ENCODE results near the gene ZBTB17.
"Not testable (repeated sequence)": the region's sequence is repeated elsewhere in the genome, so short reads cannot be mapped to it uniquely, and the experiment has no call there.

The ZBTB17 gene

GRCh38 chr1:16011936-16012589, 36.2 kb upstream of the ZBTB17 start:
- no peak for DNase-seq (ENCODE audit: low read depth in 2 of 2, low spot score in 1 of 2)

- DNase-seq (ENCODE audit: low read depth in 2 of 2, low spot score in 1 of 2), result no peak
Observed at GRCh38 chr1:16010837-16011236, 34.9 kb upstream of the ZBTB17 start.

DNA sequence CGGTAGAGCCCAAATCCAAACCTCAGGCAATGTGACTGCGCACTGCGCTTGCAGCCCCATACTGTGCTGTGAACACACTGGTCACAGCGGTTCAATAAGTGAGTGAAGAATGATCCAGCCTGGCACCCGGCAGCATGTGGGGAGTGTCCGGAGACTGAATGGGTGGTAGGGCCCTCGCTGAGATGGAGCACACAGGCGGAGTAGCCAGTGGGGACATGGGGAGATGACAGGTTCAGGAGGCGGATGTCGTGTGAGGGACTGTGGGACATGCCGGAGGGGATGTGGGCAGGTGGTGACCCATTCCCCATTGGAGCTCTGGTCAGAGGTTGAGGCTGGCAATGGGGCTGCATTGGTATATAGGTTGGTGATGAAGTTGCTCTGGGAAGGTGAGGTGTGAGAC, 33.8 kb upstream of the ZBTB17 start:
- DNase-seq (ENCODE audit: low read depth in 2 of 2, low spot score in 1 of 2), result no peak

DNA sequence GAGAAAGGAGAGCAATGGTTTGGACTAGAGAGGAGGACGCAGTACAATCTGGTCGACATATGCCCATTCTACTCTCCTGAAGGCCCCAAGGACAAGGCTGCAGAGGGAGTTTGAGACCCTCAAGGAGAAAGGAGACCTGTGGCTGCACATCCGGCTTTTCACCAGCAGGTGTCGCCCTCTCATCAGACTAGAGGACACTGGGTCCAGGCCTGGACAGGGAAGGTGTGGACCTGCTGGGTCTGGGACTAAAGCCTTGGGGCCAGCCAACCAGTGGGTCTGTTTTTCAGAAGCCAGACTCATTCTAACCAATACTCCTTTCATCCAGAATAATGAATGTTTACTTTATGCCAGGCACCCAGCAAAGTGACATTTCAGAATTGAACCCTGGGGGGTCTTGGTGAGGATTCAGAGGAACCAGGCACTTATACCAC, 33.1 kb upstream of the ZBTB17 start:
- DNase-seq (ENCODE audit: low read depth in 2 of 2, low spot score in 1 of 2), result peak; percentile 44 to 55

GRCh38 chr1:16007671-16008341, 31.9 kb upstream of the ZBTB17 start:
- DNase-seq (ENCODE audit: low read depth in 2 of 2, low spot score in 1 of 2), result no peak

DNA sequence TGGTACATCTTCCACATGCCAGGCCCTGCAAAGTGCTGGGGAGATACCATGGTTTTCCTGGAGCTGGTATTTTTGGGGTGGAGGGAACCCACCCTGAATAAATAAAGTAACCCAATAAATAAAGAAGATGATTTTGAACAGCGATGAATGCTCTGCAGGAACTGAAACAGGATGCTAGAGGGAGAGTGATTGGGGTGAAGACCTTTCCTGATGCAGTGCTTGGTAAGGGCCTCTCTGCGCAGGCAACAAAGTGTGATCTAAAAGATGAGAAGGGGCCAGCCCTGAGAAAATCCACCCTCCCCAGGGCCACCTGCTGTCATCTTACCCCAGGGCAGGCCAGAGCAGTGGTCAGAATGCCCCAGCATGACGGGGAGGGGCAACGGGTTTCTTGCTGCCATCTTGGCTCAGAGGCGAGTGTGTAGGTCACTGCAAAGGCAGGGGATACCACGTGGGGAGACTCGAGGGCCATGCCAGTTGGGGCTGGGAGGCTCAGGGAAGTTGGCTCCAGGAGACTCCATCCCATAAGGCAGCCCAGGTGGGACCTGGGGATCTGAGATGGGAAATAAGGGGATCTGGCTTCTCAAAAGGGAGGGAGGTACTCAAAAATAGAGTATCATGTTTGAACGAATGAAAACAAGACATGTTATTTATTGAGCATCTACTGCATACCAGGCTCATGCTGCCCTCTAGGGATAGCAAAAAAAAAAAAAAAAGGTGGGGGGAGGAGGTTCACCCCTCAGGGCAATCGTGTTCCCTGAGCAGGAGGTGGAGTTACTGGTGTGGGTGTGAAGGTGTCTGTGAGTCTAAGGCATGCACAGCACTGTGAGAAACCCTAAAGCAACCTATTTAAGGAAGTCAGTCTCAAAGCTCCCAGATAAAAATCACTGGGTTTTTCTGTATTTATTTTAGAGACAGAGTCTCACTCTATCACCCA, 30.9 kb upstream of the ZBTB17 start:
- no peak for DNase-seq (ENCODE audit: low read depth in 2 of 2, low spot score in 1 of 2)

DNA sequence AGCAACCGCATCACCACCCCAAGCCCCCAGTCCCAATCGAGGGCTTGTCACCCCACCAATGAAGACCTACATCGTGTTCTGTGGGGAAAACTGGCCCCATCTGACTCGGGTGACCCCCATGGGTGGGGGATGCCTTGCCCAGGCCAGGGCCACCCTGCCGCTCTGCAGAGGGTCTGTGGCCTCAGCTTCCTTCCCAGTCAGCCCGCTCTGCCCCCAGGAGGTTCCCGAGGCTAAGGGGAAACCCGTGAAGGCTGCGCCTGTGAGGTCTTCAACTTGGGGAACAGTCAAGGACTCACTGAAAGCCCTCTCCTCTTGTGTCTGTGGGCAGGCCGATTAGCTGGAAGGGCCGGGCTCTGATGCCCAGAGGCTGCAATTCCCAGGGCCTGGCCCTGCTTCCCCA, 30.1 kb upstream of the ZBTB17 start:
- no peak for DNase-seq (ENCODE audit: low read depth in 2 of 2, low spot score in 1 of 2)

GRCh38 chr1:16005597-16005996, 29.7 kb upstream of the ZBTB17 start:
- no peak for DNase-seq (ENCODE audit: low read depth in 2 of 2, low spot score in 1 of 2)

GRCh38 chr1:16001274-16001673, 25.4 kb upstream of the ZBTB17 start:
- DNase-seq (ENCODE audit: low read depth in 2 of 2, low spot score in 1 of 2), result not testable (repeated sequence)

DNA sequence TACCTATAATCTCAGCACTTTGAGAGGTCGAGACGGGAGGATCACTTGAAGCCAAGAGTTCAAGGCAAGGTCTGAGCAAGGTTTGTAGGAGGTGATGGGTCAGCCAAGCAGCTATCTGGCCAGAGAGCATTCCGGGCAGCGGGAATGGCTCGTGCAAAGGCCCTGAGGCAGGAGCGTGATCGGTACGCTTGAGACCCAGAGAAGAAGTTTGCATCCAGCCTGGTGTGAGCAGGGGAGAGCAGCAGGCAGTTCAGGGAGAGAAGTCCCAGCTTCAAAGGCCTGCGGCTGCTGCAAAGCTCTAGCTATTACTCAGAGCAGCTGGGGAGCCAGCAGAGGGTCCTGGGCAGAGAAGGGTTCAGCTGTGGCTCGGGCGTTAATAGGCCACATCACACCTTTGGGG, 23.0 kb upstream of the ZBTB17 start:
- DNase-seq (ENCODE audit: low read depth in 2 of 2, low spot score in 1 of 2), result no peak

DNA sequence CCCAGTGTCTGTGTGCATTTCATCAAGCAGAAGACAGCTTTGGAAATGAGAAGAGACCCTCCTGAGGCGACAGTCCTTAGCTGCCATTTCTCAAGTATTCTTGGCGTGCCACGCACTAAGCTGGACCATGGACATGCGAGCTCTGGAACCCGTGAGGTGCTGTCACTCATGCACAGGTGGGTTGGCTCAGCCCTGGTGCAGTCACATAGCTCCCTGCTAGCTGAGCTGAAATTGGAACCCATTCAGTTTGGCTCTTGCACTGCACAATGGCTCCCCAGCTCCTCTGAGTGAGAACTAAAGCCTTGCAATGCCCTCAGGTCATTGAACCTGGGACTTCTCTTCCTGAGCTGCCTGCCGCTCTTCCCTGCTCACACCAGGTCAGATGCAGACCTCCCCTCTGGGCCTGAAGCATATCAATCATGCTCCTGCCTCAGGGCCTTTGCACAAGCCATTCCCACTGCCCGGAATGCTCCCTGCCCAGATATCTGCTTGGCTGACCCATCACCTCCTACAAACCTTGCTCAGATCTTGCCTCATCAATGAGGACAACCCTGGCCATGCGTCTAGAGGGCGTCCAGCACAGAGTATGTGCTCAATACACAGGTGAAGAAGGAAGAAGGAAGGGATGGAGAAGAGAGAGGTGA, 21.9 kb upstream of the ZBTB17 start:
- no peak for DNase-seq (ENCODE audit: low read depth in 2 of 2, low spot score in 1 of 2)

DNA sequence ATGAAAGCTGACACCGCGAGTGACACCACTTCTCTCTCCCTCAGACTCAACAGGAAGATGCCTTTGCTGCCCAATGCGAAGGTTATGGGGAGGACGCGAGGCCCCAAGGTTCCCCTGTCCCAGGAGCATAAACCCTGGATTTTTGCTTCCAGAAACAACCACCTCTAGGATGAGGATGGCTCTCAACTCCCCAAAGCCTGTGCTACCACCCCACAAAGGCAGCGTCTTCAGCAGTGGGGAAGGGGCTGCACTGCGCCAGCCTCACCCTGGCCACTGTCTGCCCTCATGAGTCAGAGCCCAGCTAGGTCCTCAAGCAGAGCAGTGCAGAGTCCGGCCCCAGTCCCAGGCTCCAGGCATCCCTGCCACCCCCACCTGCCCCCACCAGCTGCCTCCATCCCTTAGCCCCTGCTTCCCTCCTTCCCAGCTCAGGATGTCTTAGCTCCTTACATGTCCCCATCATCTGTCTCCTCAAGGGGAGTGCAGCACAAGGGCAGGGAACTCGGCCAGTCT, 21.2 kb upstream of the ZBTB17 start:
- no peak for DNase-seq (ENCODE audit: low read depth in 2 of 2, low spot score in 1 of 2)

DNA sequence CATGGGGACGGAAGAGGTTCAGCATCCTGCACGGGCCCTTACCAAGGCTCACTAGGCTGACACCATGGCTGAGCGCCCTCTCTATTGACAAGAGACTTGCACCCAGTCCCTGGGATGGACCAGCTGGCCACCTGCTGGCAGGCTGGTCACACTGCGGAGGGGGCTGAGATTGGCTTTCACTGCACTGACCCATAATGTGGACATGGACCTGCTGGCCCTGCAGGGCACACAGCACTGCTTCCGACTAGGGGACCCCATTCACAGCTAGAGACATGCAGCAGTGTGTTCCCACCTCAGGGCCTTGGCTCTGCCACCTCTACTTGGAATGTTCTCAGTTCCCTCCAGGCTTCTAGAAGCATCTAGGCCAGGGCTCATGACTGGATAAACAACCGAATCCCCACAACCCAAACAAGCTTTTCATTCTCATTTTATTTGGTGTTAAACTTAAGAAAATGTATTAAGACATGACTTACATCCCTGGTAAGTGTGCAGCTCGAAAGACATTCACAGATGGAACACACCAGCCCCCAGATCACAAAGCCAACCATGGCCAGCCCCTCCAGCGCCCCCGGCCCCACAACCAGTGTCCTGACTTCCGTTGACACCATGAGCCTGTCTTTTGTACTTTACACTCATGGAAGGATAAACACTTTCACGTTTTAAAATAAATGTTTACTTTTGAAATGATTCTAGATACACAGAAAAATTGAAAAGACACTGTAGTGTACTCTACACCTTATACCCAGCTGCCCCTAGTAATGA, 18.9 kb upstream of the ZBTB17 start:
- no peak for DNase-seq (ENCODE audit: low read depth in 2 of 2, low spot score in 1 of 2)

DNA sequence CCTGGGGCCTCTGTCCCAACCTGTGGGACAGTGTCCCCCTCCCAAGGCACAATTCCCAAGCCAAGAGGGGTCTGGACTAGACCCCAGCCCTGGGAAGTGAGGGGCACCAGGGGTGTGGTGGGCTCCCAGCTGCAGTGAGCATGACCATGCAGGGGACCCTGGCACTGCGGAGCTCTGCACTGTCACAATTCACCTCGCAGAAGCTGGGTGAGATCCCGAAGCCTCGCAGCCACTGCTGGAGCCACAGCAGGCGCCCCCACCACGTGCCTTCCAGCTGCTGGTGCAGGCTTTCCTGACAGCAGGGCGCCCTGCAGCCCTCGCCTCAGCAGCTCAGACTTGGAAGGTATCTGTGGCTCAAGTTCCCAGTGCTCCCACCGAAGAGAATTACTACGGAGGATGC, 18.2 kb upstream of the ZBTB17 start:
- DNase-seq (ENCODE audit: low read depth in 2 of 2, low spot score in 1 of 2), result no peak

- no peak for DNase-seq (ENCODE audit: low read depth in 2 of 2, low spot score in 1 of 2)
Observed at GRCh38 chr1:15993666-15994065, 17.8 kb upstream of the ZBTB17 start.

- no peak for DNase-seq (ENCODE audit: low read depth in 2 of 2, low spot score in 1 of 2)
Observed at GRCh38 chr1:15992582-15993500, 16.9 kb upstream of the ZBTB17 start.

GRCh38 chr1:15992187-15992553, 16.3 kb upstream of the ZBTB17 start:
- no peak for DNase-seq (ENCODE audit: low read depth in 2 of 2, low spot score in 1 of 2)

DNA sequence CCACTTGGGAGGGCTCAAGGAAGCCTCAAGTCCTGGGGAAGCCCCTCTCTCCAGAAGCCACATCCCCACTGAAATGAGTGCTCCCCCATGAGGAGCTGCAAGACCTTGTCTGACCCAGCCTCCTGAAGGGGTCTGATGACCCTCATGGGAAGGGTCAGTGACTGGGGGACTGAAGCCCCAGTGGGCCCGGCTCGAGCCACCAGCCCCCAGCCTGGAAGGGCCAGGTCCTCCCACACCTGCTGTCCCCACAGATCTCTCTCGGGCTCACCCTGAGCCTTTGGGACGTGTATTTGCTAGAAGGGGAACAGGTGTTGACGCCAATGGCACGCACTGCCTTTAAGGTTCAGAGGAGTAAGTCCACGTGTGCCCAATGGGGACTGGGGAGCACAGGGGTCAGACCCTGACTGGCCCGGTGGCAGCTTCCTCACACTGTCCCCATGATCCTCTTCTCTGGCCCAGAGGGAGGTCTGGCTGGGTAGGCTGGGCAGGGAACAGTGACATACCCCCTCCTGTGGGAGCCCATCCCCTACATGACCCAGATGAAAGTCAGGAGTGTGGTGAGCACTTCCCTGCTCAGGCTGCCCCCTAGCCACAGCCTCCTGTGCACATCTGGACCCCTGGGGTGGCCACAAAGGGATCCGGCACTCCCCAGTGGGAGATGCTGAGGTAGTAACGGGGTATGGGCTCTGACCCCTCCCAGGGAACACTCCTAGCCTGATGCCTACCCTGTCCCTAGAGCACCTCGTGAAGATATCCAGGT, 15.7 kb upstream of the ZBTB17 start:
- no peak for DNase-seq (ENCODE audit: low read depth in 2 of 2, low spot score in 1 of 2)

DNA sequence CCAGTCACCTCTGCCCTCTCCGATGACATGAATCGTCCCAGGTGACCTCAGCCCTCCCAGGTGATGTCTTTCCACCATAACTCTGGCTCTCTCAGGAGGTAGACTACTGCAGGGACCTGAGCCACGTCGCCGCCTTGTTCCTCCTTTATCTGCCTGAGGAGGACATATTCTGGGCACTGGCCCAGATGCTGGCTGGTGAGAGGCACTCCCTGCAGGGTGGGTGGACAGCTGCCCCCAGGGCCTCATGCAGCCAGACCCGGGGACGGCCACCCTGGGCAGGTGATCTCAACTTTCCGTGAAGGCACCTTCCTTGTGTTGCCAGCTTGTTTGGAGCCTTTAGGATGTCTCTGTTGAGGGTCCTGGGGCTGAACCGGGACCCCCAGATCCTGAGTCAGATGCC, 13.9 kb upstream of the ZBTB17 start:
- no peak for DNase-seq (ENCODE audit: low read depth in 2 of 2, low spot score in 1 of 2)

Measured in stimulated activated CD8-positive, alpha-beta memory T cell treated with anti-CD3 and anti-CD28 coated beads, Interleukin-4, amount 100 ng/mL, for 1 hour (primary cell).